Fibroblast of skin of scalp (primary cell): ENCODE results near the gene HDAC7.

ENCODE experiments used
- DNase-seq: peaks from one replicate; pipeline ENCODE4 v3.0.0-alpha.2; 2013

HDAC7 gene

DNA sequence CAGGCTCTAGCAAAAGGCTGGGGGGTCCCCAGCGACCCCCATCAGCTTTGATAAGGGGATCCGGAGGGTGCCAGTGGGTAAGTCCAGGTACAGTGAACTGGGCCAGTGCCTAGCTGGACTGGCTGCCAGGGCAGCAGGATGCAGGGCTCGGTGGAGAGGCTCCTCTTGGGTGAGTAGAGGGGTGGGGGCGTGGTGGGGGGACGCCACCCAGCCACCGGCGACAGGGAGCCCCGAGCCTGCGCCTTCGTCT lies 61.2 kb downstream of the HDAC7 start:
- DNase-seq, result no peak

GRCh38 chr12:47757840-47758583 lies 61.7 kb downstream of the HDAC7 start:
- DNase-seq, result no peak

GRCh38 chr12:47757364-47757839 lies 62.3 kb downstream of the HDAC7 start:
- DNase-seq, result no peak

DNA sequence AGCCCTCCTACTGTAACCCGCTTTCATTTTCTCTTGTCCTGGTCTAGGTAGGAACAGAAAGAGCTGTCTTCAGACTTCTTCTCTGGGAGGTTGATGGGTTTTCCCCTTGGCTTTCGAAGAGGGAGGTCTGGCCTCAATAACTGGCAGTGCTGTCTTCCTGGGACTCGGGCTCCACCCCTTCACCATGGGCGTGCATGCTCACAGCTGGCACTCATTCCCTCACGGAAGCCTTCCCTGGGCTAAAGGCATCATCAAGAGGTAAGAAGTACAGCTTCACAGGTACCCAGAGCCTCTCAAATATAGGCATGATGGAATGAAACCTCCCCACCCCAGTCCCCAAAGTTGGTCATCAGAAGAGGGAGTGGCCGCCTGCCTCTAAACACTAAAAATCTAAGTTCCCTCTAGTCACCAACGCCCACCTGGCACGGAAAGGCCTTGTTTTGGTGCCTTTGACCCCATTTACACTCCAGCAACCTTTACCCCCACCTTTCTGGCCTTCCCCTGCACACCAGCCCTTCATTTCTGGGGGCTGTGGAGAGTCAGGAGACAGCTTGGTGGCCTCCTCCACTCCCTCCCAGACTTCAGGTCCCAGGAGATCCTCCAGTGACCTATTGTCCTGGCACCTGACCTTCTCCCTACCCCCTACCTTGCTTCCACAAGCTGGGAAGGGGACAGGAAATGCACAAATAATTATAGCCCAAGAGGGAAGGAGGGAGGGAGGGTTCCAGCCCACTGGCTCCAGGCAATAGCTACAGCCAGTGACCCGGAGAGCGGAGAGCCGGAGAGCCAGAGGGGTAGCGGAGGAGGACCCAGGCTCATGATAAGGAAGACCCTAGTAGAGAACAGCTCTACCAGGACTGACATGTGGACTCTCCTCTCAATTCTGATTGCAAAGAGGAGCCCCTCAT lies 63.8 kb downstream of the HDAC7 start:
- no peak for DNase-seq

DNA sequence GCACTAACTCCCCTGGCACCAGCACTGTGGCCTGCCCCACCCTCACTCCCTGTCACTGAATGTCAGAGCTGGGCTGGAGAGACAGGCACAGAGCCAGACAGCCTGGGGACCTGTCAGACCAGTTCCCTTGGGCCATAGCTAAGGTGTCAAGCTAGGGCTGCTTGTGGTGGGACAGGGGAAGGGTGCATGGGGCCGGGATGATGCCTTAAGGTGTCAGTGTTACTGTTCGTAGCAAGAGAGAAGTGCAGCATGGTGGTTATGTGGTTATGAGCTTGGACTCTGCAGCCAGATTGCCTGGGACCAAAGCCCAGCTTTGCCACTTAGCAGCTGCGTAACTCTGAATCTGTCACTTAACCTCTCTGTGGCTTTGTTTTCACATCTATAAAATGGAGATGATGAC lies 64.8 kb downstream of the HDAC7 start:
- DNase-seq, result no peak

- no peak for DNase-seq
Measured at GRCh38 chr12:47754126-47754525, 65.6 kb downstream of the HDAC7 start.

DNA sequence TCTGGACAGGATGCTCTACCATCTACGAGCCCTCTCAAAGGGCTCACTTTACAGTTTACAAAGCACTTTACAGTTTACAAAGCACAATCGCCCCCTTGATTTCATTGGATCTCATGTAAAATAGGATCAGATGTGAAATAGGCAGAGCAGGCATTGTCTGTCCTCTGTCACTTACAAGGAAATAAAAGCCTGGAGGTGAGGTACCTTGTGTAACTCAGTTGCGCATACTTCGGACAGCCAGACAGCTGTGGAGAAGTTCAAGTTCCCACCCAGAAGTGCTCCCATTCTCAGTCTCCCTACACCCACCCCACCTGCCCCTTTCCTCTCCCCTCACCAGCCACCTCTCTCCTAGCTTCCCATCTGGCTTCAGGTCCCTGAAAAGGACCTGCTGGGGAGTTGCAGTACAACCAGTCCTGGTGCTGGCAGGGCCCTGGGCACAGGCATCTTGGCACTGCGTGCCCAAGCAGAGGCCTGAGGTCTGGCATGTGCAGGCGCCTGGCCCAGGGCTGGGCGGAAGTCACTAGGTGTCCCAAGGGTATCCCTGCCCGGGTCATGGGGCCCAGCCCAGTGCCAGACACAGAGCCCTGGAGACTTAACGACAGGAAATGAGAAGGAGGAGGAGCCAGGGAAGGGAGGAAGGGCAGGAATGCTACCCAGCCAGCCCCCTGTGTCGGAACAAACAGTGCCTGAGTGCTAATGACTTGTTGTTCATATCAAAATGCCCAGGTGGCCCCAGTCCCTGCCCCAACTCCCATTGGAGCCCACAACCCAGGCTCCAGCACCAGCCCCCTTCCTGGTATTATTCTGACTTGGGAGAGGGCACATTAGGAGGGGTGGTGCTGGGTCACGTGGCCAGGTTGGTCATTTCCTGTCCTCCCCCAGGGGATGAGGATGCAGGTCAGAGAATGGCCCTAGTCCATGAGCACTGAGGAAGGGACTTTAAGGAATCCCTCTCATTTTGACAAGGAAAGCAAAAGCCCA lies 66.4 kb downstream of the HDAC7 start:
- no peak for DNase-seq

DNA sequence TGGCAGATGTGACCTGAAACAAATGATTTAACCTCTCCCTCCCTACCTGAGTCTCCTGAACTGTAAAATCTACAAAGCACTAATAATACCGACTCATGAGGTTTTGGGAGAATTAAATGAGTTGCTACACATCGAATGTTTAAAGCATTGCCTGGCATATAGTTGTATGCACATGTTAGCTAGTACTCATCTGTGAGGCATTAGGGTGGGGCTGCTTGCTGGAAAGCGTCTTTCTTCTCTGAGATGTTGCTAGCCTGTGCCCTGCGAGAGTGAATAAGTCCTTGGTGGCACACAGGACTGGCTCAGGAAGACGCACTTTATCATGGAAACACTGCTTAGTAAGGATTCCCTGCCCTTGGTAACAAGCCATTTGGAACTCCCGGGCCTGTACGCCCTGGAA lies 67.2 kb downstream of the HDAC7 start:
- peak; percentile 45 for DNase-seq

DNA sequence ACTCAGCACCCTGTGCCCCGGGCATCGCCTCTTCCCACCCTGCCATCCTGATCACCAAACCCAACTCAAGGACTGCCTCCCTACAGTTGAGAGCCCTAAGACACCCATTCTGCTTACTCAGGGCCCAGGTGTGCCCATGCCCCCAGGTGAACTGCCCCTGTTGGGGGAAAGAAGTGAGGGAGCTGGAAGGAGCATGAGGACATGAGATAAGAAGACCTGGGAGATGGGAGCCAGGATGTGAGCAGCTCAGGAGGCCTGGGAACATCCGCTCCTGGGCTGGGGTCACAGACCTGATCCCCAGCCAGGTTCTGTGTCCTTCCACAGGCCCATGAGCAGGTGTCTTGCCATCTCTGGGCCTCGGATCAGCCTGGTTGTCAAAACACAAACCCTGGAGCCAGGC lies 67.6 kb downstream of the HDAC7 start:
- no peak for DNase-seq

DNA sequence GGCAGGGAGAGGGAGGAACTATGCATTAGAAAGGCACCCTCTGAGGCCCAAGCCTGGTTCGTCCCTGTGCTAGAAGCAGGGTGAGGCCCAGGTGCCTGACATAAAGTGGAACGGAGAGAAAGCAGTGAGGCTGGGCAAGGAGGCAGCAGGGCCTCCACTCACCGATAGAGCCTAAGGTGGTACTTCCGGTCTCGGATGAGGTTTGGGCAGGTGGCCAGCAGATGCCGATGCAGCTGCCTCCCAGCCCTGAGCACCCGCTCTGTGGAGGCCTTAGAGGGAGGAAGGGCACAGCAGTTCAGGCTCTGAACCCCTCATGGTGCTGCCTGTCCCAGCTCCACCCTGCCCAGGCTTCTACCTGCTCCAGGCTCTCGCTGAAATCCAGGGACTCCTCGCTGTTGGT lies 68.1 kb downstream of the HDAC7 start:
- DNase-seq, result no peak

- DNase-seq, result no peak
Measured at GRCh38 chr12:47750916-47751470, 68.7 kb downstream of the HDAC7 start.

GRCh38 chr12:47750229-47750798 lies 69.4 kb downstream of the HDAC7 start:
- no peak for DNase-seq

GRCh38 chr12:47748899-47749298 lies 70.8 kb downstream of the HDAC7 start:
- DNase-seq, result no peak

- DNase-seq, result no peak
Measured at GRCh38 chr12:47748507-47748828, 71.2 kb downstream of the HDAC7 start.

DNA sequence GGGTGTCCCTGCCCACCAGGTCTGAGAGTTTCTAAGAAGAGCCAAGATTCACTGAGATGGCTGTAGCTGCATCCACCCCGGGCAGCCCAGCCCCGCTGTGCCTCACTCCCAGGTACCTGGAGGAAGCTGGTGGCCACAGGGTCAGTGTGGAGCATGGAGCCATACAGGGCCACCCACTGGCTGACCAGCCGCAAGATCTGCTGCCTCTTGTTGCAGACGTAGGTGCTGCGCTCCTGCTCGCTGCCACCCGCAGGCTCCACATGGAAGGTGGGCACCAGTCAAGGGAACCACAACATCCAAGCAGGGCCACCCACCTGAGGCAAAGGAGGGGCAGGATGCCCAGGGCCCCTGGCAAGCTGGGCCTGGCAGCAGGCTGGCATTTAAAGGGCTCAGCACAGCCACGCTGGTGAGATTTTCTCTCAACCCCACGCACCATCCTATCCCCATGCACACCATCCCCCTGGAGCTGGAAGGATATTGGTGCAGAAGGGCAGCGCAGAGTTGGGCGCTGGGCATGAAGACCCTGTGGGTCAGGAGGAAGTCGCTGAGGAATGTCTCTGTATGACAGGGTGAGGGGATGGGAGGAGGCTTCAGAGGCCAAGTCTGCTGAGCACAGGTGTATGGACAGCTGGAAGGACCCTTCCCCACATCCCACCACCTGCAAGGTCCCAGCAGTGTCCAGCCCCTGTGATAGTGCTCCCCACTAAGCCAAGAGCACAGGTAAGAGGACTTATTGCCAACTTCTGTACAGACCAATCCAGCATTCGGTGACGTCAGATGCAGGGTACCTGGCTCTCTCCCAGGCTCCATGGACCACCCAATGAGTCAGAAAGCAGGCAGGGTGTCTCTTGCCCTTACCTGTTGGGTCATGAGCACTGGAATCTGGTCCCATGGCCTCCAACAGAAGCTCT lies 71.9 kb downstream of the HDAC7 start:
- no peak for DNase-seq

GRCh38 chr12:47747126-47747525 lies 72.6 kb downstream of the HDAC7 start:
- no peak for DNase-seq

DNA sequence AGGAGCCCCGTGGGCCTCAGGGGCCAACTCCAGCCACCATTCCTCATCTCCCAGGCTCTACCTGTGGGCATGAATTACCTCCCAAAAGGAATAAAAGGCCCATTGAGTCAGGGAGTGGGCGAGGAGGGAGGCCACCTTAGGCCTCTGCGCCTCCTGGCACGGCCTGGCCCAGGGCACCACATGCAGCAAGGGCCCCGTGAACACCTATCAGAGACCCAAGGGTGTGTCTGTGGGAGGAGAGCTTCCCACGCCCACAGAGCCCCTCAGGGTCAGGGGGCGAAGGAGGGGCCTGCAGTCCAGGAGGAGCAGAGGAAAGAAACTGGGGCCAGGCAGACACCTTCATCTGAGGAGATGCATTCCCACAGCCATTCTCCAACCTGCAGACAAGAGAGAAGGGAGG lies 73.2 kb downstream of the HDAC7 start:
- DNase-seq, result no peak

DNA sequence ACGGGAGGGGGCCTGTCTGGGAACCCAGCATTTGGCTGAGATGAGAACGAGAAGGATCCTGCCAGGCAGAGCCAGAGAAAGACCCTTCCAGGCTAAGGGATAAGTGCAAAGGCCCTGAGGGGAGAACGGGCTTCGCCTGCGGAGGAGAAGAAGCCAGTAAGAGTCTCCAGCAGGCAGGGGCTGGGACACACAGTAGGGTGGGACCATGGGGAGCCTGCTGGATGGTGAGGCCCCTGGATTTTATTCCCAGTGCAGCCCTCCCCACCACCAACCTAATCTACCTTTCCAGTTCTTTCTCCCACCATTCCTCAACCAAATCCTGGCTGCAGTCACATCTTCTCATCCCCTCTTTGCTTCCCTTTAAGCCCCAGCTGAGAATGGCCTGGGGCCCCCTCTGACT lies 73.6 kb downstream of the HDAC7 start:
- DNase-seq, result no peak

DNA sequence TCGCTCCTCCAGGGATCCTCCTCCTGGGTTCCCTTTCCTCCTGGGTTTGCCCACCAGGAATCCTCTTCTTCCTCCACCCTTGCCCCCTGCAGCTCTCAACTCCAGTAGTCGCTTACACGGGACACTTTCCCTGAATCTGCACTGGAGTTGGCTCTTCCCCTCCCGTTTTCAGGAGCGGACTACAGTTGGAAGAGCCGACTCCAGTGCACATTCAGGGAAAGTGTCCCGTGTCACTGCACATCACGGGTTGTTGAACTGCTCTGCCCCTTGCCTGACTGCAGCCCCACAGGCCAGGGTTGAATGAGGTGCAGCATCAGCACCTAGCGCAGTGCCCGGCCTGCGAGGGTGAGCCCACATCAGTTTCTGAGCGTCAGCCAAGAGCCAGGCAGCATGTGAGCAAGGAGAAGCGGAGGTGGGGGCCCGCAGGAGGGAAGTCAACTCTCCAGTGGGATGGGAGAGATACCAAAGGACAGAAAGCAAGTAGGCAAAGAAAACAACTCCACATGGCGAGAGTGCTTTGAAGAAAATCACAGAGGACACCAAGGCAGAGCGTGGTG lies 74.1 kb downstream of the HDAC7 start:
- no peak for DNase-seq

DNA sequence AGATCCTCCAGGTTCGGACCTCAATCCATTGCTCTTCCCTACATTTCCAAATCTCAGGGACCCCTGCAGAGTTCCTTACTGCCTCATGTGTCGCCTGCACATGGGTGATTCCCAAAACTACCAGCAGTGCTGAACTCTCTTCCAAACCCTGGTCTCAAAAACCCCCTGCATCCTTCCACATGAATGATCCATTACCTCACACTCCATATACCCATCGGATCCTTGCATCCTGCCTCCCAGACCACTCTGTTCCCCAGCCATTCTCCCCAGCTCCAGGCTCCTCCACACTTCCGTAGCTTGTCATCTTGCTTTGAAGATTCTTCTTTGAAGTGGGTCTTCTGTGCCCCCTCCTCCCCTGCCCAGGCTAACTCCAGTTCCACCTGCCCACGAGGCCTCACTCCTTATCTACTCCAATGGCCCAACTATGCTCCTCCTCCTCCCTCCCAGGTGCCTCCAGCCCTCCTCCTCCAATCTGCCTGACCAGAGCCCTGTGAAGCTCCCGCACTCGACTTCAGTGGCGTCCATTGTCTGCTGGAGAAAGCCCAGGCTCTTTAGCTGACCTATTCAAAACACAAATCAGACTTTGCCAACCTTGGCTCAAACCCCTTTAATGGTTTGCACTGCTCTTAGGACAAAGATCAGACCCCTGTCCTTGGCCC lies 74.8 kb downstream of the HDAC7 start:
- DNase-seq, result no peak
